ENCODE data around the gene ADAMTS17.

The ADAMTS17 gene

GRCh38 chr15:100022806-100023205, 319.0 kb downstream of the ADAMTS17 start:
- peaks cover 12% of the 10 kb centered on the region for H3K9me3 Mint-ChIP-seq

DNA sequence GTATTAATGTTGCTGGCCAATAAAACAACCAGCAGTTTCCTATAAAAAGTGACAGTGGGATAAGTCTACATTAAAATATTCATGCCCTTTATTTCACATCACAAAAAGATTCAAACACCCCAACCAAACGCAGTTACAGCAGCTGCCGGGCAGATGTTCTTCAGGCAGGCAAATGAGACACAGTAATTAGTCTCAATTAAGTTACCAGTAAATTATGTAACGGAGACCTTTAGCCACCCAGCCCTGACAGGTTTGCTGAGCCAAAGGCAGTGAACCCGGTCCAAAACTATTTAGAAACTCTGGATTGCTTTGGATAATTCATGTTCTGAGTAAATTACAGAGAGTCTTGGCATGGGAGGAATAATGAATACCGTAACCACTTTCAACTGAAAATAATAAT, 319.4 kb downstream of the ADAMTS17 start:
- Mint-ChIP-seq H3K4me1 (peaks cover 48% of the 10 kb centered on the region), H3K27me3 (ENCODE audit: low read depth) (peaks cover 7% of the 10 kb centered on the region), H3K27ac (peak overlapping the region in 2 of 3 experiments; percentile 75 to 78), H3K4me3 (peak overlapping the region in 1 of 3 experiments; percentile 31), H3K36me3 (ENCODE audit: low read depth) (no peaks in the 10 kb centered on the region), H3K9me3 (peaks cover 10% of the 10 kb centered on the region)
- TF ChIP-seq CTCF (IDR thresholded peaks at IDR 0.05; ENCODE audit: unreplicated experiment in 3 of 3) = no peak

More at GRCh38 chr15:100022806-100023205, 319.0 kb downstream of the ADAMTS17 start:
- H3K27ac Mint-ChIP-seq = peak overlapping the region in 1 of 3 experiments; percentile 78
- no peak for TF ChIP-seq CTCF (IDR thresholded peaks at IDR 0.05; ENCODE audit: unreplicated experiment in 3 of 3)
- H3K27me3 Mint-ChIP-seq (ENCODE audit: low read depth) = peaks cover 7% of the 10 kb centered on the region
- H3K4me1 Mint-ChIP-seq = peaks cover 46% of the 10 kb centered on the region
- H3K4me3 Mint-ChIP-seq = peak overlapping the region in 1 of 3 experiments; percentile 14
- no peaks in the 10 kb centered on the region for H3K36me3 Mint-ChIP-seq (ENCODE audit: low read depth)

DNA sequence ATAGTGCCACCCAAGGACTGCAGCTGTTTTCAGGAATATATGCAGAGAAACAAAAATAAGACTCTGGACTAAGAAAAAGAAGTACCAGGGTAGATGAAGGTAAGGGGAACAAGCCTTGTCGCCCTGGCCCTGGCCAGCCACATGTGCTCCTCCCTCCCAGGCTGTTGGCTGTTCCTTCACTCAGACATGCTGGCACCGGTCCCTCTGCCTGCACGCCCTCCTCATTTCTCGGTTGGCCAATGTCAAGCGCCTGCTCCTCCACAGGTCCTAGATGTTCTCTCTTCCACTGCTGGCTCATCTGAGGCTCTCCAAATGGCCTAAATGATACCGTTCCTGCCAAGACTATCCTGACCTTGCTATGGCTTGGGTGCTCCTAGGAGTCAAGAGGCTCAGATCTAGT, 320.1 kb downstream of the ADAMTS17 start:
- Mint-ChIP-seq H3K4me1 (peaks cover 48% of the 10 kb centered on the region), H3K4me3 (no peak overlapping the region), H3K27ac (peak overlapping the region; percentile 23 to 78 (median 75)), H3K27me3 (ENCODE audit: low read depth) (peaks cover 10% of the 10 kb centered on the region), H3K36me3 (ENCODE audit: low read depth) (no peaks in the 10 kb centered on the region), H3K9me3 (peaks cover 4% of the 10 kb centered on the region)
- TF ChIP-seq CTCF (IDR thresholded peaks at IDR 0.05; ENCODE audit: unreplicated experiment in 3 of 3) = no peak

DNA sequence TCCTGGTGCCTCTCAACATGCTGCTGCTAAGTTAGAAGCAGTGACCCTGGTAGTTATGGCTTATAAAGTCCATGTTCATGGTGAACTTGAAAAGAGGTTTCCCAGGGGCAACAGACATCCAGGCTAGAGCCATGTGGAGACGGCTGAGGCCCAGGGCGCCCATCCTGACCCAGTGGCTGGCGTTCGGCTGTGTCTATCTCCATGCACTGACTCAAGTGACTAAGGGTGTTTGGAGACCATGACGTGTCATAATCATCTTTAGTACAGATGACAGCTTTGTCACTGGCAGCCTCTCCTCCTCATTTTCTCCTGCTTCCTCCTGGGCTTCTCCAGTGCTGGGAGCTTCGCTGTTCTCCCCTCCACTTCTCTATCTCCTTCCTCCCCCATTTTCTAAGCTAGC, 321.2 kb downstream of the ADAMTS17 start:
- Mint-ChIP-seq H3K36me3 (ENCODE audit: low read depth) (no peaks in the 10 kb centered on the region), H3K4me1 (peaks cover 48% of the 10 kb centered on the region), H3K27me3 (ENCODE audit: low read depth) (peaks cover 11% of the 10 kb centered on the region), H3K9me3 (peaks cover 5% of the 10 kb centered on the region), H3K27ac (peak overlapping the region in 1 of 3 experiments; percentile 12), H3K4me3 (no peak overlapping the region)
- no peak for TF ChIP-seq CTCF (IDR thresholded peaks at IDR 0.05; ENCODE audit: unreplicated experiment in 3 of 3)

- Mint-ChIP-seq H3K9me3 (peaks cover 5% of the 10 kb centered on the region), H3K27me3 (ENCODE audit: low read depth) (peaks cover 11% of the 10 kb centered on the region), H3K4me3 (no peak overlapping the region), H3K27ac (no peak overlapping the region), H3K36me3 (ENCODE audit: low read depth) (no peaks in the 10 kb centered on the region), H3K4me1 (peaks cover 48% of the 10 kb centered on the region)
- TF ChIP-seq CTCF (IDR thresholded peaks at IDR 0.05; ENCODE audit: unreplicated experiment in 3 of 3) = no peak
Measured at GRCh38 chr15:100020189-100020588, 321.6 kb downstream of the ADAMTS17 start.

- Mint-ChIP-seq H3K27me3 (ENCODE audit: low read depth) (peaks cover 11% of the 10 kb centered on the region), H3K9me3 (peaks cover 5% of the 10 kb centered on the region), H3K36me3 (ENCODE audit: low read depth) (no peaks in the 10 kb centered on the region), H3K4me1 (peaks cover 48% of the 10 kb centered on the region), H3K4me3 (no peak overlapping the region), H3K27ac (peak overlapping the region in 1 of 3 experiments; percentile 23)
- TF ChIP-seq CTCF (IDR thresholded peaks at IDR 0.05; ENCODE audit: unreplicated experiment in 3 of 3) = no peak
Measured at GRCh38 chr15:100019601-100020000, 322.2 kb downstream of the ADAMTS17 start.

Measured in nephron (organoid).